Small intestine (tissue), 7 donors: Measurements from ENCODE around the gene PTK7. TPM values are rescaled to one million over a fixed set of nuclear protein-coding genes. Genes with fewer than 3 reads are reported as not detected.

Experiments used
- DNase-seq, 2 donors: peaks; one replicate each; pipeline versions ENCODE4 v3.0.0 to v3.0.0-alpha.2; 2013
- FAIRE-seq: peaks from 2 replicates; lab custom pipeline; 2012; peaks lifted over from hg19 to GRCh38; lab: Jason Lieb, UNC
- H3K27ac ChIP-seq, 3 donors: one replicate each; pipeline ENCODE4 v1.5.1; 2013; ENCODE audit warnings: low read length in 2 of 3, mild to moderate bottlenecking in 2 of 3, control low read depth in 1 of 3, inconsistent platforms in 1 of 3, low read depth in 1 of 3, moderate library complexity in 1 of 3
- H3K27me3 ChIP-seq, 3 donors: one replicate each; pipeline ENCODE4 v1.6.1; 2013; ENCODE audit warnings: low read length in 3 of 3, inconsistent platforms in 1 of 3; ENCODE audit not compliant: control insufficient read depth in 3 of 3, insufficient read depth in 3 of 3
- H3K36me3 ChIP-seq, 3 donors: one replicate each; pipeline ENCODE4 v1.6.1; 2013; ENCODE audit warnings: low read length in 3 of 3, inconsistent platforms in 1 of 3, low read depth in 1 of 3, mild to moderate bottlenecking in 1 of 3, moderate library complexity in 1 of 3; ENCODE audit not compliant: control insufficient read depth in 3 of 3, insufficient read depth in 2 of 3
- H3K4me1 ChIP-seq, 3 donors: one replicate each; pipeline ENCODE4 v1.6.1; 2013; ENCODE audit warnings: low read length in 2 of 3, inconsistent platforms in 1 of 3, low read depth in 1 of 3, mild to moderate bottlenecking in 1 of 3, moderate library complexity in 1 of 3; ENCODE audit not compliant: control insufficient read depth in 3 of 3, insufficient read depth in 2 of 3
- H3K4me3 ChIP-seq, 3 donors: one replicate each; pipeline ENCODE4 v1.5.1; 2013; ENCODE audit warnings: low read length in 3 of 3, control low read depth in 1 of 3, inconsistent platforms in 1 of 3, low read depth in 1 of 3, mild to moderate bottlenecking in 1 of 3, moderate library complexity in 1 of 3
- H3K9me3 ChIP-seq, 2 donors: one replicate each; pipeline ENCODE4 v1.6.1; 2013; ENCODE audit warnings: low read depth in 1 of 2, low read length in 1 of 2; ENCODE audit not compliant: control insufficient read depth in 2 of 2, insufficient read depth in 1 of 2
- WGBS, 3 donors: extraction: QIAGEN DNeasy Blood & Tissue Kit; methylation state at CpG; one replicate each; pipeline ENCODE4 v1.1.7; 2013; 5-methylcytosine and 5-hydroxymethylcytosine counted together
- polyA plus RNA-seq, 4 donors: library from polyadenylated mRNA; stranded (reverse) in 3 of 4; unstranded in 1 of 4; fragments of 200-250 nt in 3 of 4; fragments of 120-200 nt in 1 of 4; gene quantifications; one replicate each; pipeline versions ENCODE4 v1.2.1 to v1.2.3, GENCODE V29; 2013
- donor health status: healthy with polysubstance abuse.
- donor health status: control.
- donor health status: control.
- donor health status: Bipolar disorder and iron deficiency.
- donor health status: healthy.

Gene PTK7
- polyA plus RNA-seq, 4 donors: 1.1 to 36.5 (median 6.9) TPM

DNA sequence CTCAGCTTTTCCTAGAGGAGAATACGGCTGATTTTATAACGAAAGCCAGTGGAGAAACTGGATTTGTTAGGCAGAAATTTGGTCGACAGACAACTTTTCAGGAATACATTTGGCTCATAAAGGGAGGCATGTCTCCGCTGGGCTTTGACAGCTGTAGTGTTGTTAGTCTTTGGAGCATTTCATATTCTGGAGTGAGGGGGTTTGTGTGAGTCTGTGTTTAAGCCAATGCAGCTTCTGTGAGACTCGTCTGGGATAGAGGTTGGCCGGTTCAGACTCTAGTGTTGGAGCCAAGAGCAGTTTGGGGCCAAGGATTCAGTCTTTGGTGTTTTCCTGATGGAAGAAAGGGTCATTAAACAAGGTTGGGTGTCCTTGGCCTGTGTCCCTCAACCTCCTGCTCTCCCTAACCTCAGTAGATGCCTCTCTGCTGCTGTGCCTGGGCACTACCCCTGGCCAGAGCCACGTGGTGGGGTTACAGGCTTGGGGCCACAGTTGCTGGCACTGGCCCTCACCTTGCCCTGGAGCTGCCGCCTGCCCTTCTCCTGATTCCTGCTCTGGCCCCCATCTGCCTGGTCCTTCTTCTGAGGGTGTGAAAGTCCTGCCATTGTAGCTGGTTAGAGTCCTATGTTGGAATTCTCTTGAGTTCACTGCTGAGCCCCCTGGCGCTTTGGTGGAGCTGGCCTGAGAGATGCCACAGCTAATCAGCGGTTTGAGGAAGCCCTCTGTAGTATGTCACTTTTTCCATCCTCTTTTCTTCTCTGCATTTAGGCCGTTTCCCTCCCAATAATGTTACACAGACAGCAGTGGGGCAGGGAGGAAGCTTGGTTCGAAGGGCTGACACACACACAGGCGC lies 6.9 kb downstream of the PTK7 start:
- FAIRE-seq (no peak), DNase-seq (no peak)
- Histone ChIP-seq H3K9me3 (no peaks in the 10 kb centered on the region), H3K36me3 (peaks cover 0 to 3% (median 0%) of the 10 kb centered on the region in 3 donors), H3K4me1 (peaks cover 0 to 8% (median 0%) of the 10 kb centered on the region in 3 donors), H3K27me3 (no peaks in the 10 kb centered on the region), H3K4me3 (no peak overlapping the region), H3K27ac (peak overlapping the region in 1 of 3 donors; percentile 47)
- 69 to 88% (median 79%) methylated on average over 13 of the region's 13 CpGs for WGBS, 3 donors

DNA sequence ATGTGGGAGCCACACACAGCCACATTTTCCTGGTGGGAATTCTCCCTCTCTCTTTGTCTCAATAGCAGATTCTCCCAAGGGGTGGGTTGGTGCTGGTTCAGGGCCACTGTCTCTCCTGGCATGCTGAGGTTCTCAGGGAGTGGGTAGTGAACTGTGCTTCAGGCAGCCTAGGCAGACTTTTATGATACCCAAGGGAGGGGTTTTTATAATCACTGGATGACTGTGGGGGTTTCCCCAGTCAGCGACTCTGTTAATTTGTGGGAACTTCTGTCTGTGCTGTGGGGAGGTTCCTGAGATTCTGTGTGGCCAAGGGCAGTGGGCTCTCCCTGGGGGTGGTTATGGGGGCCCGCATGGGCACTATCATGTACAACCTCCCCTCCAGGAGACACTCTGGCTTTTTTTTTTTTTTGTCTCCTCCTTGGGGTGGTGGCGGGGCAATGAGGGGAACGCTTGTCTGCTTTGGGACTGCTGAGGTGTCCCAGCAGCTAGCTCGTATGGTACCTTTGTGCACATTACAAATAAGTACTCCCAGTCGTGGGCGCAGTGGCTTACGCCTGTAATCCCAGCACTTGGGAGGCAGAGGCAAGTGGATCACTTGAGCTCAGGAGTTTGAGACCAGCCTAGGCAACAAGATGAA lies 10.0 kb downstream of the PTK7 start:
- FAIRE-seq (no peak), DNase-seq (no peak)
- H3K27me3 ChIP-seq: no peaks in the 10 kb centered on the region
- WGBS, 3 donors: 65 to 74% (median 66%) methylated on average over 8 of the region's 8 CpGs
- H3K36me3 ChIP-seq: peaks cover 0 to 2% (median 0%) of the 10 kb centered on the region in 3 donors
- no peak overlapping the region for H3K4me3 ChIP-seq
- H3K9me3 ChIP-seq: no peaks in the 10 kb centered on the region
- H3K4me1 ChIP-seq: peaks cover 0 to 15% (median 0%) of the 10 kb centered on the region in 3 donors
- no peak overlapping the region for H3K27ac ChIP-seq

DNA sequence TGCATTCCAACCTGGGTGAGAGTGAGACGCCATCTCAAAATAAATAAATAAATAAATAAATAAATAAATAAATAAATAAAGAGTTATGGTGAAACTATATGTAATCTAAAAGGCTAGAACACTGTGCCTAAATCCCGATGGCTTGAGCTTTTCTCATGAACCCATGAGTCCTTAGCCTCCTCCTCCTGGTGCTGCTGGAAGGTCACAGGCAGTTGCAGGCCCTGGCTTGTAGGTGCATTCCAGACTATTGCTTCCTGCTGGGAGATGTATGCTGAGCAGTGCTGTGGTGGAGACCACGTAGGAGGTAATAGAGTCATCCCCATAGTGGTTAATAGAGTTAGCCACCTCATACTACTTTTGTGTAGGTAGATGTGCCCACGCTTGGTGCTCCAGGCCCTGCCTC lies 12.5 kb downstream of the PTK7 start:
- Histone ChIP-seq H3K27ac (no peak overlapping the region), H3K4me1 (peaks cover 0 to 15% (median 0%) of the 10 kb centered on the region in 3 donors), H3K36me3 (peaks cover 0 to 2% (median 0%) of the 10 kb centered on the region in 3 donors), H3K27me3 (no peaks in the 10 kb centered on the region), H3K4me3 (no peak overlapping the region), H3K9me3 (no peaks in the 10 kb centered on the region)
- no peak for FAIRE-seq
- no peak for DNase-seq
- 90 to 91% (median 90%) methylated on average over 4 of the region's 4 CpGs for WGBS, 3 donors

DNA sequence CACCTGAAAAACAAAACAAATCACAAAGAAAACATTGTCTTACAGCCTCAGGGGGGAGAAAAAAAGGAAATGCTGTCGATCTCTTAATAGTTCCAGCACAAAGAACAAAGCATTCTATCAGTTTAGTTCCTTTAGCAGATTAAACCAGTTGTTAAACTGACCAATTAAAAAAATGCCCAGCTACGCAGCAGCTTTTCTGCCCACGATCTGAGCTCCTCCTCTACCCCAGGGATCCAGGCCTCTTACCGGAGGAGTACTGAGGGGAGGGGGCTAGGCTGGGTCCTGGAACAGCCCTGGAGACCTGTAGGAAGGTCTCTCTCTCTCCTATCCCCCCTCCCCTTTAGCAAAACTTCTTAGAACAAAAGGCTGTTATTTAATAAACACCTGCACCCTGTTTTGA lies 13.4 kb downstream of the PTK7 start:
- Histone ChIP-seq H3K9me3 (no peaks in the 10 kb centered on the region), H3K36me3 (peaks cover 0 to 2% (median 0%) of the 10 kb centered on the region in 3 donors), H3K4me3 (no peak overlapping the region), H3K4me1 (peaks cover 0 to 20% (median 0%) of the 10 kb centered on the region in 3 donors), H3K27ac (peak overlapping the region in 1 of 3 donors; percentile 32), H3K27me3 (no peaks in the 10 kb centered on the region)
- DNase-seq: no peak
- WGBS, 3 donors: 26 to 51% (median 43%) methylated on average over 4 of the region's 4 CpGs
- FAIRE-seq: no peak

DNA sequence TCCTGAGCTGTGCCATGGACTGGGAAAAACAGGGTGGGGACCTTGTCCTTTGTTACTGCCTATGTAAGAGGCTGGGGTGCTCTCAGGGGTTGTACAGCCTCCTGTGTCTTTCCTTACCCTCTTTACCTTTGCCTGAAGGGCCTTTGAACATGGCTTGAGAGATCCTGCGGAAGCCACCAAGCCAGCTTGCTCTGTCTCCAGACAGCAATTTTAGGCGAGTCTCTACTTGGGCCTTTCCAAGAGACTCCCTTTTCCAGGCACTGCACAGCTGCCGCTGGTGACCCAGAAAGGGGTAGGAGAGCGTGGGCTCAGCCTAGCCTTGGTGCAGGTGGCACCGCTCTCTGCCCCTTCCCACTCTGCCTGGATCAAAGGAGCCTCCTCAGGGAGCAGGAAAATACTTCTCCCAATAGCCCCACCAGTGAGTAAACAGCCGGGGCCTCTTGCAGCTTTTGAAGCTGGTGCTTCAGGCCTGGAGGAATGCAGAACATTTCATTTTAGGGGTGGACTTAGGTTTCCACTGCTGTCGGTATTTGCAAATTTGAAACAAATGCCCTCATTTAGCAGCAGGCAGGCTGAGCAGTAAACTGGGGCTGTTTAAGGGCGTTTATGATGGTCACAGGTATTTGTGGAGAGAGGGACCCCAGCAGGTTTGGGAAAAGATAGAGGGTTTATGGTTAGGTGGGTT lies 13.9 kb downstream of the PTK7 start:
- no peak for FAIRE-seq
- peaks cover 0 to 20% (median 0%) of the 10 kb centered on the region in 3 donors for H3K4me1 ChIP-seq
- H3K36me3 ChIP-seq: no peaks in the 10 kb centered on the region
- 38 to 52% (median 44%) methylated on average over 8 of the region's 8 CpGs for WGBS, 3 donors
- peak in 1 of 2 donors; percentile 46 for DNase-seq
- no peaks in the 10 kb centered on the region for H3K27me3 ChIP-seq
- no peak overlapping the region for H3K4me3 ChIP-seq
- peak overlapping the region in 2 of 3 donors; percentile 0 to 32 for H3K27ac ChIP-seq
- H3K9me3 ChIP-seq: no peaks in the 10 kb centered on the region

DNA sequence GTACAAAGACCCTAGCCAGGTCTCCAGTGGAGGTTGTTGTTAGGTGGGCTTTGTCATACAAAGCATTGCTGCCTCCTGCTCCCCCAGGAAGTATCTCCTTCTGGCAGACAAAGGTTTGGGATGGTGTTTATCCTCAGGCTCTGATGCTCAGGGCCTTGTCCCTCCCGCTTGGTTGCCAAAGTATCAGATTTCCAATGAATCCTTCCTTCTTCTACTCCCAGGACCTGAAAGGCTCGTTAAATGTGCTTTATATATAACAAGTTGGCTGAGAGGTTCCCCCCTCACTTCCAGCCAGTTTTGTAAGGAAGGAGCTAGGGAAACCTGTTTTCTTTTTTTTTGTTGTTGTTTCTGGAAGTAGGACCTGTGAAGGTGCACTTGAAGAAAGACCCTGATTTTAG lies 14.4 kb downstream of the PTK7 start:
- no peaks in the 10 kb centered on the region for H3K9me3 ChIP-seq
- no peaks in the 10 kb centered on the region for H3K36me3 ChIP-seq
- 58 to 73% (median 64%) methylated on average over 2 of the region's 2 CpGs for WGBS, 3 donors
- H3K4me3 ChIP-seq: no peak overlapping the region
- peak overlapping the region in 1 of 3 donors; percentile 42 for H3K27ac ChIP-seq
- FAIRE-seq: no peak
- no peak for DNase-seq
- no peaks in the 10 kb centered on the region for H3K27me3 ChIP-seq
- H3K4me1 ChIP-seq: peaks cover 0 to 20% (median 0%) of the 10 kb centered on the region in 3 donors

DNA sequence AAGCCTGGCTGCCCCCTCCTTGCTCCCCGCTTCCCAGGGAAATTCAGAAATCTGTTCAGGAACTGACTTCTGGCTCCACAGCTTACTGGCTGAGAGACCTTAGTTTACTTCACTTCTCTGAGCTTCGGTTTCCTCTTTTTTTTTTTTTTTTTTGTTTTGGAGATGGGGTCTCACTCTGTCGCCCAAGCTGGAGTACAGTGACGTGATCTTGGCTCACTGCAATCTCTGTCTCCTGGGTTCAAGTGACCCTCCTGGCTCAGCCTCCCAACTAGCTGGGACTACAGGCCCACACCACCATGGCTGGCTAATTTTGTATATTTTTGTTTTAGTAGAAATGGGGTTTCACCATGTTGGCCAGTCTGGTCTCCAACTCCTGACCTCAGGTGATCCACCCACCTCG lies 14.9 kb downstream of the PTK7 start:
- DNase-seq: no peak
- Histone ChIP-seq H3K27me3 (no peaks in the 10 kb centered on the region), H3K4me3 (no peak overlapping the region), H3K36me3 (no peaks in the 10 kb centered on the region), H3K27ac (peak overlapping the region in 1 of 3 donors; percentile 42), H3K4me1 (peaks cover 0 to 23% (median 0%) of the 10 kb centered on the region in 3 donors), H3K9me3 (no peaks in the 10 kb centered on the region)
- WGBS, 3 donors: 76 to 92% (median 87%) methylated on average over 5 of the region's 5 CpGs
- no peak for FAIRE-seq

DNA sequence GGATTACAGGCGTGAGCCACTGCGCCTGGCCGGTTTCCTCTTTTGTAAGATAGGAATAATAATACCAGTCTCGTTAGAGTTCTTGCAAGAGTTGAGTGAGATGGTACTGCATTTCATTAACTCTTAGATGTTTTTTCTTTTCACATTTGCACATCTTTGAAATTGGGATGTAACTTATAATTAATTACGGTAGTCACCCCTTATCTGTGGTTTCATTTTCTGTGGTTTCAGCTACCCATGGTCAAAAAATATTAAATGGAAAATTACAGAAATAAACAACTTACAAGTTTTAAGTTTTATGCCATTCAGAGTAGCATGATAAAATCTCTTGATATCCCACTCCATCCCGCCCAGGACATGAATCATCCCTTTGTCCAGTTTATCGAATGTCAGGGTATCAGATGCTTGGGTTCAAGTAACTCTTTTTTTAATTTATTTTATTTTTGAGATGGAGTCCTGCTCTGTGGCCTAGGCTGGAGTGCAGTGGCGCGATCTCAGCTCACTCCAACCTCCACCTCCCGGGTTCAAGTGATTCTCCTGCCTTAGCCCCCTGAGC lies 15.4 kb downstream of the PTK7 start:
- whole genome bisulfite sequencing, 3 donors: 86 to 90% (median 90%) methylated on average over 10 of the region's 10 CpGs
- H3K9me3 ChIP-seq: no peaks in the 10 kb centered on the region
- no peaks in the 10 kb centered on the region for H3K36me3 ChIP-seq
- peaks cover 0 to 26% (median 0%) of the 10 kb centered on the region in 3 donors for H3K4me1 ChIP-seq
- no peaks in the 10 kb centered on the region for H3K27me3 ChIP-seq
- no peak overlapping the region for H3K27ac ChIP-seq
- FAIRE-seq (no peak), DNase-seq (no peak)
- H3K4me3 ChIP-seq: no peak overlapping the region
